ENCODE measurements around the gene ZNF440. TPM values are rescaled to one million over a fixed set of nuclear protein-coding genes. Genes with fewer than 3 reads are reported as not detected.

The ZNF440 gene
- total RNA-seq, 1 donor from 2014 or later = 8.4 TPM

- TF ChIP-seq, protein P1, sequence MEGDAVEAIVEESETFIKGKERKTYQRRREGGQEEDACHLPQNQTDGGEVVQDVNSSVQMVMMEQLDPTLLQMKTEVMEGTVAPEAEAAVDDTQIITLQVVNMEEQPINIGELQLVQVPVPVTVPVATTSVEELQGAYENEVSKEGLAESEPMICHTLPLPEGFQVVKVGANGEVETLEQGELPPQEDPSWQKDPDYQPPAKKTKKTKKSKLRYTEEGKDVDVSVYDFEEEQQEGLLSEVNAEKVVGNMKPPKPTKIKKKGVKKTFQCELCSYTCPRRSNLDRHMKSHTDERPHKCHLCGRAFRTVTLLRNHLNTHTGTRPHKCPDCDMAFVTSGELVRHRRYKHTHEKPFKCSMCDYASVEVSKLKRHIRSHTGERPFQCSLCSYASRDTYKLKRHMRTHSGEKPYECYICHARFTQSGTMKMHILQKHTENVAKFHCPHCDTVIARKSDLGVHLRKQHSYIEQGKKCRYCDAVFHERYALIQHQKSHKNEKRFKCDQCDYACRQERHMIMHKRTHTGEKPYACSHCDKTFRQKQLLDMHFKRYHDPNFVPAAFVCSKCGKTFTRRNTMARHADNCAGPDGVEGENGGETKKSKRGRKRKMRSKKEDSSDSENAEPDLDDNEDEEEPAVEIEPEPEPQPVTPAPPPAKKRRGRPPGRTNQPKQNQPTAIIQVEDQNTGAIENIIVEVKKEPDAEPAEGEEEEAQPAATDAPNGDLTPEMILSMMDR (IDR thresholded peaks at IDR 0.05) = no peak
- no peaks in the 10 kb centered on the region for H3K36me3 Mint-ChIP-seq (ENCODE audit: low read depth)
- no peak for DNase-seq (ENCODE audit: low spot score)
- no peaks in the 10 kb centered on the region for H3K27me3 Mint-ChIP-seq (ENCODE audit: low read depth)
- H3K4me1 Mint-ChIP-seq (ENCODE audit: low read depth) = peaks cover 12% of the 10 kb centered on the region
- H3K27ac Mint-ChIP-seq (ENCODE audit: unreplicated experiment) = no peak overlapping the region
- peaks cover 2% of the 10 kb centered on the region for H3K9me3 Mint-ChIP-seq (ENCODE audit: low read depth)
- H3K4me3 Mint-ChIP-seq (ENCODE audit: unreplicated experiment) = no peak overlapping the region
Measured at GRCh38 chr19:11882606-11883005, 68.5 kb downstream of the ZNF440 start.

Other genes with a start within 250 kb of the ZNF440 start
- gene ACP5, start 236.6 kb upstream of the ZNF440 start, total RNA-seq = 0.45 TPM in 1 of 3 replicates, not detected in the others
- gene ZNF627, start 216.8 kb upstream of the ZNF440 start, total RNA-seq = 13.0 to 14.2 TPM (median 13.6 TPM) in 3 replicates
- gene ZNF823, start 75.3 kb upstream of the ZNF440 start, total RNA-seq = 3.7 to 5.5 TPM (median 3.8 TPM) in 3 replicates
- 4.9 to 5.8 TPM (median 5.6 TPM) in 3 replicates for gene ZNF441, start 47.3 kb upstream of the ZNF440 start, total RNA-seq
- gene ZNF491, start 15.8 kb upstream of the ZNF440 start, total RNA-seq = 3.6 to 7.1 TPM (median 4.2 TPM) in 3 replicates
- 1.1 to 5.7 TPM (median 4.9 TPM) in 3 replicates for gene ZNF439, start 34.5 kb downstream of the ZNF440 start, total RNA-seq
- 11.9 to 15.4 TPM (median 12.0 TPM) in 3 replicates for gene ZNF69, start 73.5 kb downstream of the ZNF440 start, total RNA-seq
- gene ZNF700, start 110.8 kb downstream of the ZNF440 start, total RNA-seq = 4.8 to 8.1 TPM (median 5.5 TPM) in 3 replicates
- 1.1 to 3.5 TPM (median 2.7 TPM) in 3 replicates for gene ZNF763, start 150.8 kb downstream of the ZNF440 start, total RNA-seq
- gene ZNF433, start 221.4 kb downstream of the ZNF440 start, total RNA-seq = 4.1 to 6.8 TPM (median 6.0 TPM) in 3 replicates
- 0.26 to 0.32 TPM (median 0.31 TPM) in 3 replicates for gene ZNF878, start 238.7 kb downstream of the ZNF440 start, total RNA-seq

Data from chondrocyte (in vitro differentiated cells).